HFF-Myc (cell line): Measurements from ENCODE around the gene BACH2.

Experiments used
- DNase-seq: peaks from one replicate; pipeline ENCODE4 v3.0.0-alpha.2; 2011; ENCODE audit warnings: low read depth; ENCODE audit errors: extremely low read depth
- H3K4me3 ChIP-seq: replicated peaks from 2 replicates; pipeline ENCODE4 v1.5.1; 2011; ENCODE audit warnings: low read depth, mild to moderate bottlenecking, control low read depth, low read length
- CTCF ChIP-seq: IDR thresholded peaks from 2 replicates; pipeline ENCODE4 v1.5.1; 2012; ENCODE audit warnings: mild to moderate bottlenecking, low read depth, low read length, control low read depth; ENCODE audit errors: missing control alignments

The BACH2 gene

GRCh38 chr6:89925826-89926225 lies 370.8 kb downstream of the BACH2 start:
- no peak overlapping the region for H3K4me3 ChIP-seq
- no peak for DNase-seq
- no peak for TF ChIP-seq CTCF

GRCh38 chr6:89924231-89924630 lies 372.4 kb downstream of the BACH2 start:
- TF ChIP-seq CTCF: no peak
- H3K4me3 ChIP-seq: no peak overlapping the region
- no peak for DNase-seq

GRCh38 chr6:89921691-89922090 lies 375.0 kb downstream of the BACH2 start:
- no peak overlapping the region for H3K4me3 ChIP-seq
- no peak for DNase-seq
- TF ChIP-seq CTCF: no peak

GRCh38 chr6:89921197-89921596 lies 375.4 kb downstream of the BACH2 start:
- no peak overlapping the region for H3K4me3 ChIP-seq
- no peak for TF ChIP-seq CTCF
- no peak for DNase-seq

- TF ChIP-seq CTCF: no peak
- H3K4me3 ChIP-seq: no peak overlapping the region
- no peak for DNase-seq
These were observed 378.8 kb downstream of the BACH2 start for GRCh38 chr6:89917801-89918366.

GRCh38 chr6:89917216-89917615 lies 379.4 kb downstream of the BACH2 start:
- H3K4me3 ChIP-seq: no peak overlapping the region
- TF ChIP-seq CTCF: no peak

More at GRCh38 chr6:89917216-89917615, 379.4 kb downstream of the BACH2 start:
- no peak for DNase-seq
